Brain pericyte (primary cell): ENCODE measurements around the gene DLGAP1.

Experiments
- DNase-seq: peaks from one replicate; pipeline ENCODE4 v3.0.0-alpha.2; 2012; ENCODE audit warnings: low read depth, low spot score

DLGAP1 gene

GRCh38 chr18:3726238-3726951 lies 728.7 kb downstream of the DLGAP1 start:
- DNase-seq: no peak

- DNase-seq: no peak
These were observed 730.0 kb downstream of the DLGAP1 start for GRCh38 chr18:3725115-3725514.

- no peak for DNase-seq
These were observed 731.6 kb downstream of the DLGAP1 start for GRCh38 chr18:3723554-3723953.

- DNase-seq: no peak
These were observed 732.3 kb downstream of the DLGAP1 start for GRCh38 chr18:3722649-3723433.

- DNase-seq: no peak
These were observed 733.1 kb downstream of the DLGAP1 start for GRCh38 chr18:3721771-3722648.

GRCh38 chr18:3720818-3721545 lies 734.1 kb downstream of the DLGAP1 start:
- DNase-seq: no peak

- no peak for DNase-seq
These were observed 734.9 kb downstream of the DLGAP1 start for GRCh38 chr18:3720159-3720558.

GRCh38 chr18:3717376-3718025 lies 737.6 kb downstream of the DLGAP1 start:
- DNase-seq: no peak

GRCh38 chr18:3716116-3716660 lies 738.9 kb downstream of the DLGAP1 start:
- DNase-seq: no peak

GRCh38 chr18:3715231-3716080 lies 739.7 kb downstream of the DLGAP1 start:
- DNase-seq: no peak

- DNase-seq: no peak
These were observed 741.4 kb downstream of the DLGAP1 start for GRCh38 chr18:3713708-3714107.

GRCh38 chr18:3713166-3713565 lies 741.9 kb downstream of the DLGAP1 start:
- DNase-seq: no peak

- DNase-seq: no peak
These were observed 742.6 kb downstream of the DLGAP1 start for GRCh38 chr18:3712491-3712890.

- no peak for DNase-seq
These were observed 744.3 kb downstream of the DLGAP1 start for GRCh38 chr18:3710712-3711301.

GRCh38 chr18:3709205-3709604 lies 745.9 kb downstream of the DLGAP1 start:
- DNase-seq: no peak

- no peak for DNase-seq
These were observed 748.6 kb downstream of the DLGAP1 start for GRCh38 chr18:3706279-3707097.

- DNase-seq: no peak
These were observed 750.4 kb downstream of the DLGAP1 start for GRCh38 chr18:3704556-3705344.

- DNase-seq: no peak
These were observed 751.4 kb downstream of the DLGAP1 start for GRCh38 chr18:3703732-3704176.
